GM23248 (cell line): ENCODE data around the gene B4GALT5. TPM values are rescaled to one million over a fixed set of nuclear protein-coding genes. Genes with fewer than 3 reads are reported as not detected.

Experiments used
- DNase-seq: peaks from one replicate; pipeline ENCODE4 v3.0.0-alpha.2; 2015
- H2AFZ ChIP-seq: fragments of 200-600 bp; sonication (generic); 2 replicates; pipeline ENCODE4 v1.6.1; 2016; ENCODE audit warnings: antibody characterized with exemption
- H3F3A ChIP-seq: fragments of 200-600 bp; sonication (generic); 2 replicates; pipeline ENCODE4 v1.6.1; 2016; ENCODE audit warnings: mild to moderate bottlenecking, antibody characterized with exemption, mixed run types; ENCODE audit not compliant: insufficient read depth
- H3K27ac ChIP-seq: fragments of 200-600 bp; sonication (generic); 2 replicates; pipeline ENCODE4 v1.5.1; 2016; ENCODE audit warnings: mild to moderate bottlenecking
- H3K27me3 ChIP-seq: fragments of 200-600 bp; sonication (generic); replicated peaks from 2 replicates; pipeline ENCODE4 v1.6.1; 2016; ENCODE audit warnings: mild to moderate bottlenecking; ENCODE audit not compliant: insufficient read depth
- H3K36me3 ChIP-seq: fragments of 200-600 bp; sonication (generic); 2 replicates; pipeline ENCODE4 v1.6.1; 2016; ENCODE audit warnings: low read depth, mild to moderate bottlenecking
- H3K4me1 ChIP-seq: fragments of 200-600 bp; sonication (generic); 2 replicates; pipeline ENCODE4 v1.6.1; 2016; ENCODE audit warnings: mild to moderate bottlenecking; ENCODE audit not compliant: insufficient read depth
- H3K4me2 ChIP-seq: fragments of 200-600 bp; sonication (generic); one replicate; pipeline ENCODE4 v1.6.1; 2016; ENCODE audit warnings: mild to moderate bottlenecking; ENCODE audit not compliant: unreplicated experiment
- H3K4me3 ChIP-seq: fragments of 200-600 bp; sonication (generic); 2 replicates; pipeline ENCODE4 v1.5.1; 2016; ENCODE audit warnings: mild to moderate bottlenecking
- H3K79me2 ChIP-seq: fragments of 200-600 bp; sonication (generic); 2 replicates; pipeline ENCODE4 v1.6.1; 2016; ENCODE audit warnings: mild to moderate bottlenecking; ENCODE audit not compliant: insufficient read depth
- H3K9ac ChIP-seq: fragments of 200-600 bp; sonication (generic); 2 replicates; pipeline ENCODE4 v1.6.1; 2016; ENCODE audit warnings: mild to moderate bottlenecking
- H3K9me2 ChIP-seq: fragments of 200-600 bp; sonication (generic); 2 replicates; pipeline ENCODE4 v1.6.1; 2016; ENCODE audit warnings: mixed run types, mild to moderate bottlenecking, moderate library complexity; ENCODE audit not compliant: insufficient read depth
- H3K9me3 ChIP-seq: fragments of 200-600 bp; sonication (generic); one replicate; pipeline ENCODE4 v1.6.1; 2017; ENCODE audit warnings: low read depth
- H4K20me1 ChIP-seq: fragments of 200-600 bp; sonication (generic); 2 replicates; pipeline ENCODE4 v1.6.0; 2016; ENCODE audit not compliant: insufficient read depth
- EZH2 ChIP-seq: fragments of 200-600 bp; sonication (generic); IDR thresholded peaks from 2 replicates; pipeline ENCODE4 v1.6.1; 2018; ENCODE audit warnings: antibody characterized with exemption, mild to moderate bottlenecking; ENCODE audit not compliant: insufficient read depth, poor library complexity, severe bottlenecking
- EZH2phosphoT487 ChIP-seq: fragments of 200-600 bp; sonication (generic); IDR thresholded peaks from 2 replicates; pipeline ENCODE4 v1.6.1; 2018; ENCODE audit warnings: antibody characterized with exemption, moderate library complexity, mild to moderate bottlenecking, low read depth; ENCODE audit not compliant: insufficient read depth
- WGBS, 2 experiments: methylation state at CpG; one replicate each; pipeline ENCODE4 v1.1.6; 2015 to 2017; ENCODE audit warnings: low lambda C conversion rate in 2 of 2, low coverage in 1 of 2; ENCODE audit errors: missing lambda C conversion rate in 2 of 2; 5-methylcytosine and 5-hydroxymethylcytosine counted together
- in situ Hi-C: fragments of 300-500 bp; cut with MboI; formaldehyde crosslinking; loops from 2 replicates; pipeline ENCODE4 v1.15.0; 2020
- polyA plus RNA-seq: library from polyadenylated mRNA; unstranded; fragments of >200 nt; fragmentation: Nextera tagmentation; extraction: Ambion mirVana; gene quantifications from 2 replicates; pipeline ENCODE4 v1.2.1, GENCODE V29; 2016
- total RNA-seq: library from RNA; depleted of rRNA; stranded (reverse); fragments of >200 nt; shearing (Covaris generic); gene quantifications from 2 replicates; pipeline ENCODE4 v1.2.3, GENCODE V29; 2014

The B4GALT5 gene
- total and polyA plus RNA-seq, 2 experiments from 2014 or later, result 4.2 to 16.9 TPM

DNA sequence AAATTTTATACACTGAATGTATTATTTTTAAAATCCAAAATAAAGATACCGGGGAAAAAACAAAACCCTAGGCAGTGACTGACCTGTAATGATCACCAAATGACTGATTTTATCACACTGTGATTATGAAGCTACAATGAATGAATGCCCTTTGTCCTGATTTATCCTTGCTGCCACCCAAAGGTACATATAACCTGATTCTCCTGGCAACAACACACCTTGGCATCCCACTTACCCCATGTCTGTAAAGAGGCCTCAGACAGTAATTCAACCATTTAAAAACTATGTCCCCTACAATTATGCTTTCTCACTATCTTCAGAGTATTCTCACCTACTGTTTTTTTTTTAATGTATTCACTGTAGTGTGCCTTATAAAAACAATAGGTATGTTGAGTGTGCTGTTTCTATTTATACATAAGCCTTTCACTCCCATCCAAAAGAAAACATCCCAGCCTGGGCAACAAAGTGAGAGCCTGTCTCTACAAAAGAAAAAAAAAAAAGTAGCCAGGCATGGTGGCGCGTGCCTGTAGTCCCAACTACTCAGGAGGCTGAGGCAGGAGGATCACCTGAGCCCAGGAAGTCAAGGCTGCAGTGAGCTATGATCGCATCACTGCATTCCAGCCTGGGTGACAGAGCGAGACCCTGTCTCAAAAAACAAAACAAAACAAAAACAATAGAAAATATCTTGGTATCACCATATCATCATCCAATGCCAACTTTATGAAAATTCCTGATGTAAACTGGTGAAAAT is 21.7 kb downstream of the B4GALT5 start:
- Histone ChIP-seq H3K27ac (no peak overlapping the region), H3K9me2 (no peaks in the 10 kb centered on the region), H4K20me1 (peaks cover 19% of the 10 kb centered on the region), H3K4me3 (no peak overlapping the region), H3K79me2 (peaks cover 100% of the 10 kb centered on the region), H3K27me3 (no peaks in the 10 kb centered on the region), H3K9me3 (no peaks in the 10 kb centered on the region), H3F3A (0 out of 2 replicates have a peak, but pooled peaks cover 3% of the 10 kb centered on the region), H2AFZ (no peak overlapping the region), H3K36me3 (no peaks in the 10 kb centered on the region), H3K4me1 (peaks cover 36% of the 10 kb centered on the region), H3K4me2 (no peak overlapping the region), H3K9ac (no peak overlapping the region)
- TF ChIP-seq EZH2 (no peak), EZH2phosphoT487 (no peak)
- 92 to 96% methylated on average over 5 of the region's 5 CpGs for whole genome bisulfite sequencing, 2 experiments
- in situ Hi-C loops, result no loop called here
- no peak for DNase-seq

DNA sequence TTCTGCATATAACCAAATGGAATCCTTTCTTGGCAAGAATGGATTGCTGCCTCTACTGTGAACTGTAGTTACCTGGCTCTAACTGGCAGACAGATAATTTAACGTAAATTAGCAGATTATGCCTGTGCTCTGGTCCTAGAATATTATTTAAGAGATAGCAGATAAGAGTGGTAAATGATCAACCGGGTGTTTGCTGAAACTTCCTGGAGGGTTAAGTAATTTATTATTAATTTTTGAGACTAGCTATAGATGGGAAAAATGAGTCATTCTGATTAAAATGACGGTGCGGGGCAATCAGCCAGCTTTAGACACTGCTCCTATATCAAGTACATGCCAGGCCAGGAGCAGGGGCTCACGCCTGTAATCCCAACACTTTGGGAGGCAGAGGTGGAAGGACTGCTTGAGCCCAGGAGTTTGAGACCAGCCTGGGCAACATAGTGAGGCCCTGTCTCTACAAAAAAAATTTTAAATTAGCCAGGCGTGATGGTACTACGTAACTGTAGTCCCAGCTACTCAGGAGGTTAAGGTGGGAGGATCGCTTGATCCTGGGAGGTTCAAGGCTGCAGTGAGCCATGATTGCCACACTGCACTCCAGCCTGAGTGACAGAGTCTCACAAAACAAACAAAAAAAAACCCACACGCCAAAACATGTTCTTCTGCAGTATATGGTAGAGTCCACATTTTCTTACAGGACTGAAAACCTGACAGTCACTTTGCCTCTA is 22.6 kb downstream of the B4GALT5 start:
- H3K4me2 ChIP-seq, result no peak overlapping the region
- WGBS, 2 experiments, result 73 to 76% methylated on average over 9 of the region's 9 CpGs
- no peak for TF ChIP-seq EZH2
- TF ChIP-seq EZH2phosphoT487, result no peak
- no peaks in the 10 kb centered on the region for H3K9me3 ChIP-seq
- no peaks in the 10 kb centered on the region for H3K36me3 ChIP-seq
- H3K9ac ChIP-seq, result no peak overlapping the region
- peaks cover 10% of the 10 kb centered on the region; the same call in 1 of the 2 replicates for H3F3A ChIP-seq
- in situ Hi-C loops, result no loop called here
- peaks cover 100% of the 10 kb centered on the region for H3K79me2 ChIP-seq
- DNase-seq, result peak; percentile 57
- no peaks in the 10 kb centered on the region for H3K27me3 ChIP-seq
- H3K27ac ChIP-seq, result no peak overlapping the region
- no peak overlapping the region for H2AFZ ChIP-seq
- no peaks in the 10 kb centered on the region for H3K9me2 ChIP-seq
- H4K20me1 ChIP-seq, result peaks cover 22% of the 10 kb centered on the region
- no peak overlapping the region for H3K4me3 ChIP-seq
- H3K4me1 ChIP-seq, result peaks cover 30% of the 10 kb centered on the region

DNA sequence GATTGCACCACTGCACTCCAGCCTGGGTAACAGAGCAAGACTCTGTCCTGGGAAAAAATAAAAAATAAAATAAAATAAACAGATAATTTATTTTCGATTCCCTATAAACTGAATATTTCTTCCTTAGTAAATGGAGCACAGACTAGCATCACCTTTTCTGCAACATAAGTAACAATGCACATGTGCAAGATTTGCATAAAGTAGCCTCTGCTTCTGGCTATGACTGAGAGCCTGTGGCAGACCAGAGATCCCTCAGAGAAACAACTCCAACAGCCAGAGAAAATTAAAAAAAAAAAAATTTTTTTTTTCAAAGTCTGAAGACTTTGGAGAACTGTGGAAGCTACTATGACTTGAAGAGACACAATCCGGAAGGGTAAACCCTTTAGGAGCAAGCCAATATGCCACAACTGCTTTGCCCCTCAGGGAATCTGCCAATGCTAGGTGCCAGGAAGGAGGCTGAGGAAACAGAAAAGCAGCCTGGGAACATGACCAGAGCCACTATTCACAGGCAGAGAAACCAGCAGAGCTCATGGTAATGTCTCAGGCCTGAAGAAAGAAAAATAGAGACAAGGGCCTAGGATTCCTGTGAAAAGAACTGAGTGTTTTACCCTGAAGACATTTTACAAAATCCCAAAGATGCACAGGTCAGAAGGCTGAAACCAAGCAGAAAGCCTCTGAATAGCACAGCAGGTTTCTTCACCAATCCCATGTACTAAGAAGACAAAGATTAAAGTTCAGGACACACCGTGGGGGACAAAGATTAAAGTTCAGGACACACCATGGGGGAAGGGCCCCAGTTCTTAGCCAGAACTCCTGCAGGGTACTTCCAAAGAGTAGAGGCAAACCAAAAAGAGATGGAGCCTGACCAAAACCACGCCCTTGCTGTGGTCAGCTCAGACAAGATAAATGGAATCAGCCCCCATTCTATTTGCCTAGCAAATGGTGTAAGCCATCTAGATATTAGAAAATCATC is 25.8 kb downstream of the B4GALT5 start:
- Histone ChIP-seq H2AFZ (no peak overlapping the region), H3F3A (peaks cover 26% of the 10 kb centered on the region), H3K4me3 (no peak overlapping the region), H3K9ac (no peak overlapping the region), H3K9me2 (no peaks in the 10 kb centered on the region), H4K20me1 (peaks cover 8% of the 10 kb centered on the region; the same call in 1 of the 2 replicates), H3K79me2 (peaks cover 100% of the 10 kb centered on the region), H3K36me3 (no peaks in the 10 kb centered on the region), H3K4me2 (no peak overlapping the region), H3K27me3 (no peaks in the 10 kb centered on the region), H3K9me3 (no peaks in the 10 kb centered on the region), H3K27ac (no peak overlapping the region), H3K4me1 (peaks cover 39% of the 10 kb centered on the region)
- in situ Hi-C loops, result no loop called here
- 66 to 72% methylated on average over 4 of the region's 4 CpGs for WGBS, 2 experiments
- TF ChIP-seq EZH2 (no peak), EZH2phosphoT487 (no peak)
- DNase-seq, result no peak

DNA sequence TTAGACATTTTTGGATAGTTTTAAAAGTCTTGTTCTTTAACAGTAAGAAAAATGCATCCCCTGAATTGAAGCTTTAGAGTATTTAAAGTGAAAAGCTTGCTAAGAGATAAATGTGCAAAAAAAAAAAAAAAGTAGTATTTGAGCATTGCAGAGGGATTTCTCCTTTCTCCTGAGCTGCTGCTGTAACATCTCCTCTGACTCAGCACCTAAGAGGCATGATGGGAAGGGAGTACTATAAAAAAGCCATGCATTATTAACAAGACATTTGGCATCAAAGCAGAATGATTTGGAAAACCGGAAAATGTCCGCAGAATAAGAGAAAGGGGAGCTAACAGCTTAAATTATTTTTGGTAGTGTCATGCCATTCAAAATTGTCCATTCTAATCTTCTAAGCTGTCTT is 27.9 kb downstream of the B4GALT5 start:
- TF ChIP-seq EZH2phosphoT487, result no peak
- no peak for TF ChIP-seq EZH2
- peaks cover 26% of the 10 kb centered on the region for H3F3A ChIP-seq
- no peaks in the 10 kb centered on the region for H3K9me3 ChIP-seq
- H3K9me2 ChIP-seq, result no peaks in the 10 kb centered on the region
- in situ Hi-C loops, result no loop called here
- whole genome bisulfite sequencing, 2 experiments, result 20 to 22% methylated on average over 2 of the region's 2 CpGs
- peaks cover 8% of the 10 kb centered on the region; the same call in 1 of the 2 replicates for H4K20me1 ChIP-seq
- peak overlapping the region; percentile 48 for H3K9ac ChIP-seq
- H3K4me3 ChIP-seq, result no peak overlapping the region
- no peaks in the 10 kb centered on the region for H3K27me3 ChIP-seq
- H2AFZ ChIP-seq, result no peak overlapping the region
- DNase-seq, result peak; percentile 83
- H3K4me1 ChIP-seq, result peaks cover 38% of the 10 kb centered on the region
- H3K36me3 ChIP-seq, result no peaks in the 10 kb centered on the region
- H3K27ac ChIP-seq, result peak overlapping the region; percentile 66
- peaks cover 100% of the 10 kb centered on the region for H3K79me2 ChIP-seq
- H3K4me2 ChIP-seq, result peak overlapping the region; percentile 48
